Gastroesophageal sphincter (tissue), 3 donors: ENCODE results near the gene PDE8A.

Experiments used
- CTCF ChIP-seq, 4 experiments: fragments of 200-600 bp in 2 of 4; fragments of 450-650 bp in 2 of 4; sonication (generic) in 1 of 4; IDR thresholded peaks; one replicate each; pipeline ENCODE4 v1.5.1; 2017 to 2019; ENCODE audit warnings: antibody characterized with exemption in 4 of 4, mild to moderate bottlenecking in 2 of 4, moderate library complexity in 2 of 4
- EP300 ChIP-seq: sonication (generic); formaldehyde crosslinking; IDR thresholded peaks from one replicate; pipeline ENCODE4 v1.6.1; 2017; ENCODE audit warnings: antibody characterized with exemption, mild to moderate bottlenecking
- POLR2A ChIP-seq, 2 donors: fragments of 450-650 bp; IDR thresholded peaks; one replicate each; pipeline ENCODE4 v1.6.1; 2017; ENCODE audit warnings: antibody characterized with exemption in 2 of 2, mild to moderate bottlenecking in 2 of 2, moderate library complexity in 1 of 2
- POLR2AphosphoS5 ChIP-seq: sonication (generic); formaldehyde crosslinking; IDR thresholded peaks from one replicate; pipeline ENCODE4 v1.6.1; 2017; ENCODE audit warnings: antibody characterized with exemption

- TF ChIP-seq POLR2A (IDR thresholded peaks at IDR 0.05) = no peak
- no peak for TF ChIP-seq CTCF (IDR thresholded peaks at IDR 0.05)
- TF ChIP-seq POLR2AphosphoS5 = no peak
- TF ChIP-seq EP300 = no peak
Observed at GRCh38 chr15:84961114-84961452, 20.6 kb upstream of the PDE8A start.
